ENCODE results near the gene TAF4.

Gene TAF4

GRCh38 chr20:62040933-62041332, 24.7 kb downstream of the TAF4 start:
- no peak overlapping the region for H3K4me3 ChIP-seq (ENCODE audit: low read length)
- no peak for DNase-seq (ENCODE audit: low read depth)

GRCh38 chr20:62040381-62040922, 25.2 kb downstream of the TAF4 start:
- no peak for TF ChIP-seq CTCF (conservative IDR thresholded peaks at IDR 0.05; ENCODE audit: low read depth, low read length)
- no peak for DNase-seq (ENCODE audit: low read depth)
- no peak overlapping the region for H3K4me3 ChIP-seq (ENCODE audit: low read length)

More at GRCh38 chr20:62040933-62041332, 24.7 kb downstream of the TAF4 start:
- TF ChIP-seq CTCF (conservative IDR thresholded peaks at IDR 0.05; ENCODE audit: low read depth, low read length) = no peak

GRCh38 chr20:62039738-62040137, 25.9 kb downstream of the TAF4 start:
- DNase-seq (ENCODE audit: low read depth) = no peak
- H3K4me3 ChIP-seq (ENCODE audit: low read length) = no peak overlapping the region
- TF ChIP-seq CTCF (conservative IDR thresholded peaks at IDR 0.05; ENCODE audit: low read depth, low read length) = no peak

GRCh38 chr20:62032609-62033368, 32.9 kb downstream of the TAF4 start:
- no peak for TF ChIP-seq CTCF (conservative IDR thresholded peaks at IDR 0.05; ENCODE audit: low read depth, low read length)
- no peak for DNase-seq (ENCODE audit: low read depth)
- no peak overlapping the region for H3K4me3 ChIP-seq (ENCODE audit: low read length)

GRCh38 chr20:62031462-62032092, 34.1 kb downstream of the TAF4 start:
- no peak for DNase-seq (ENCODE audit: low read depth)
- TF ChIP-seq CTCF (conservative IDR thresholded peaks at IDR 0.05; ENCODE audit: low read depth, low read length) = no peak
- H3K4me3 ChIP-seq (ENCODE audit: low read length) = no peak overlapping the region

- TF ChIP-seq CTCF (conservative IDR thresholded peaks at IDR 0.05; ENCODE audit: low read depth, low read length) = no peak
- DNase-seq (ENCODE audit: low read depth) = no peak
- no peak overlapping the region for H3K4me3 ChIP-seq (ENCODE audit: low read length)
Measured at GRCh38 chr20:62030834-62031434, 34.7 kb downstream of the TAF4 start.

Data from retinal pigment epithelial cell (primary cell).